KMS-11 (cell line): ENCODE results near the gene DNA2.

Experiments used
- H2AFZ ChIP-seq: fragments of 200-600 bp; sonication (generic); 2 replicates; pipeline ENCODE4 v1.6.1; 2016; ENCODE audit warnings: antibody characterized with exemption, mixed run types, low read depth
- H3K27ac ChIP-seq: fragments of 200-600 bp; sonication (generic); 2 replicates; pipeline ENCODE4 v1.6.1; 2016; ENCODE audit warnings: mild to moderate bottlenecking, mixed run types
- H3K27me3 ChIP-seq: fragments of 200-600 bp; sonication (generic); 2 replicates; pipeline ENCODE4 v1.6.1; 2017; ENCODE audit warnings: mild to moderate bottlenecking, low read depth, mixed run types, moderate library complexity; ENCODE audit not compliant: insufficient read depth
- H3K36me3 ChIP-seq: fragments of 200-600 bp; sonication (generic); 2 replicates; pipeline ENCODE4 v1.6.1; 2017; ENCODE audit warnings: mild to moderate bottlenecking, mixed run types; ENCODE audit not compliant: insufficient read depth
- H3K4me1 ChIP-seq: fragments of 200-600 bp; sonication (generic); 2 replicates; pipeline ENCODE4 v1.6.1; 2016; ENCODE audit warnings: mild to moderate bottlenecking, low read depth, mixed run types; ENCODE audit not compliant: poor library complexity, severe bottlenecking
- H3K4me2 ChIP-seq: fragments of 200-600 bp; sonication (generic); 2 replicates; pipeline ENCODE4 v1.7.0; 2016; ENCODE audit warnings: mild to moderate bottlenecking, mixed run types
- H3K4me3 ChIP-seq: fragments of 200-600 bp; sonication (generic); IDR thresholded peaks from 2 replicates; pipeline ENCODE4 v1.6.1; 2017; ENCODE audit warnings: low read depth, low read length, mixed read lengths; ENCODE audit not compliant: insufficient read depth
- H3K79me2 ChIP-seq: fragments of 200-600 bp; sonication (generic); 2 replicates; pipeline ENCODE4 v1.6.1; 2016; ENCODE audit warnings: low read depth, mixed run types; ENCODE audit not compliant: insufficient read depth
- H3K9ac ChIP-seq: fragments of 200-600 bp; sonication (generic); 2 replicates; pipeline ENCODE4 v1.6.1; 2016; ENCODE audit warnings: mild to moderate bottlenecking, mixed run types
- H4K20me1 ChIP-seq: fragments of 200-600 bp; sonication (generic); 2 replicates; pipeline ENCODE4 v1.6.1; 2016; ENCODE audit warnings: mild to moderate bottlenecking, mixed run types; ENCODE audit not compliant: insufficient read depth
- CTCF ChIP-seq: fragments of 200-600 bp; sonication (generic); conservative IDR thresholded peaks from 2 replicates; pipeline ENCODE4 v1.6.1; 2017; ENCODE audit warnings: low read depth, mild to moderate bottlenecking, antibody characterized with exemption, low read length, moderate library complexity, mixed read lengths

DNA2 gene

GRCh38 chr10:68508090-68508489, 36.3 kb upstream of the DNA2 start:
- no peaks in the 10 kb centered on the region for H3K36me3 ChIP-seq
- TF ChIP-seq CTCF = no peak

GRCh38 chr10:68506411-68506810, 34.6 kb upstream of the DNA2 start:
- TF ChIP-seq CTCF = no peak
- no peak overlapping the region for H3K4me3 ChIP-seq
- no peaks in the 10 kb centered on the region for H3K27me3 ChIP-seq
- H3K4me2 ChIP-seq = no peak overlapping the region
- no peaks in the 10 kb centered on the region for H4K20me1 ChIP-seq
- H3K79me2 ChIP-seq = no peaks in the 10 kb centered on the region
- H3K9ac ChIP-seq = no peak overlapping the region
- H3K4me1 ChIP-seq = no peaks in the 10 kb centered on the region
- no peak overlapping the region for H3K27ac ChIP-seq
- H3K36me3 ChIP-seq = no peaks in the 10 kb centered on the region
- no peak overlapping the region for H2AFZ ChIP-seq

More at GRCh38 chr10:68508090-68508489, 36.3 kb upstream of the DNA2 start:
- Histone ChIP-seq H4K20me1 (no peaks in the 10 kb centered on the region), H3K4me3 (no peak overlapping the region), H3K4me2 (no peak overlapping the region), H3K4me1 (no peaks in the 10 kb centered on the region), H3K27ac (no peak overlapping the region), H3K9ac (no peak overlapping the region), H3K27me3 (no peaks in the 10 kb centered on the region), H2AFZ (no peak overlapping the region), H3K79me2 (no peaks in the 10 kb centered on the region)

- no peaks in the 10 kb centered on the region for H3K36me3 ChIP-seq
- no peaks in the 10 kb centered on the region for H3K79me2 ChIP-seq
- no peak overlapping the region for H2AFZ ChIP-seq
- H3K4me3 ChIP-seq = no peak overlapping the region
- no peak overlapping the region for H3K9ac ChIP-seq
- no peaks in the 10 kb centered on the region for H3K4me1 ChIP-seq
- no peak for TF ChIP-seq CTCF
- no peak overlapping the region for H3K27ac ChIP-seq
- H4K20me1 ChIP-seq = no peaks in the 10 kb centered on the region
- H3K4me2 ChIP-seq = no peak overlapping the region
- no peaks in the 10 kb centered on the region for H3K27me3 ChIP-seq
These were observed 31.1 kb upstream of the DNA2 start for GRCh38 chr10:68502846-68503245.

- Histone ChIP-seq H2AFZ (no peak overlapping the region), H4K20me1 (no peaks in the 10 kb centered on the region), H3K79me2 (no peaks in the 10 kb centered on the region), H3K9ac (no peak overlapping the region), H3K4me2 (no peak overlapping the region), H3K27ac (no peak overlapping the region), H3K4me3 (no peak overlapping the region), H3K4me1 (no peaks in the 10 kb centered on the region), H3K27me3 (no peaks in the 10 kb centered on the region), H3K36me3 (no peaks in the 10 kb centered on the region)
- TF ChIP-seq CTCF = no peak
These were observed 29.9 kb upstream of the DNA2 start for GRCh38 chr10:68501691-68502090.
